ENCODE data around the gene SREBF2. TPM values are rescaled to one million over a fixed set of nuclear protein-coding genes. Genes with fewer than 3 reads are reported as not detected.

Gene SREBF2
- total and polyA plus RNA-seq, 2 of the 8 experiments (the other 6 are each of a cell fraction or from before 2014, with no cell fraction given) = 125 to 144 TPM

DNA sequence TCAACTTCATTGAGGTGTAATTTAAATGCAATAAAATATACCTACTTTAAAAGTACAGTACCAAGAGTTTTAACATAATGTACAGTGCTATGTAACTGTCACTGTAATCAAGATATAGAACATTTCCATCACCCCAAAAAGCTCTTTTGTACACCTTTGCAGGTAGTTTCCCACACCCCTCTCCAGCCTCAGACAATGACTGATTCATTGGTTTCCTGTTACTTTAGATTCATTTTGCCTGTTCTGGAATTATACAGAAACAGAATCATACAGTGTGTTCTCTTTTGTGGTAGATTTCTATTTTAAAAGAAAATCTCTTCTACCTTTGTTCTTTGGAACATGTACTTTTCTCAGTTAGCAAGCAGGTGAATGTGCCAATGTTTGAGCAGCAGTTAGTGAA is 43.8 kb downstream of the SREBF2 start (continued):
- TF ChIP-seq POLR2AphosphoS5 (IDR thresholded peaks at IDR 0.05; ENCODE audit: low read depth, low read length) (no peak), RAD21 (IDR thresholded peaks at IDR 0.05 in 1 of 2, conservative IDR thresholded peaks at IDR 0.05 in 1 of 2; ENCODE audit: low read depth in 2 of 2, low read length in 2 of 2) (no peak), CHD1 (IDR thresholded peaks at IDR 0.05; ENCODE audit: low read depth, low read length) (no peak), USF2 (IDR thresholded peaks at IDR 0.05; ENCODE audit: low read length) (no peak), CTCF (IDR thresholded peaks at IDR 0.05; ENCODE audit: control extremely low read depth in 1 of 3, insufficient read depth in 1 of 3, low read depth in 1 of 3, low read length in 3 of 3) (no peak), CBX5 (IDR thresholded peaks at IDR 0.05; ENCODE audit: low read depth, low read length) (no peak), CTBP2 (IDR thresholded peaks at IDR 0.05; ENCODE audit: borderline replicate concordance, insufficient read depth, insufficient read length, low read length) (no peak), FOSL1 (IDR thresholded peaks at IDR 0.05; ENCODE audit: insufficient read depth, low read depth, low read length) (no peak), SIX5 (IDR thresholded peaks at IDR 0.05; ENCODE audit: low read depth, low read length) (no peak), JUN (IDR thresholded peaks at IDR 0.05; ENCODE audit: low read depth, low read length) (no peak), RBBP5 (IDR thresholded peaks at IDR 0.05; ENCODE audit: borderline replicate concordance, low read depth, low read length) (no peak), HDAC2 (IDR thresholded peaks at IDR 0.05; ENCODE audit: borderline replicate concordance in 1 of 2, low read depth in 2 of 2, low read length in 2 of 2) (no peak), KDM4A (IDR thresholded peaks at IDR 0.05; ENCODE audit: low read depth, low read length, severe bottlenecking) (no peak), GTF2F1 (IDR thresholded peaks at IDR 0.05; ENCODE audit: borderline replicate concordance, low read depth, low read length) (no peak), ZNF274 (IDR thresholded peaks at IDR 0.05; ENCODE audit: borderline replicate concordance, extremely low read depth, low read length) (no peak)

Data from H1 (cell line).